GM12874 (cell line): ENCODE measurements around the gene CTSZ.

ENCODE experiments used
- CTCF ChIP-seq: IDR thresholded peaks from 2 replicates; pipeline ENCODE4 v1.5.1; 2011; ENCODE audit warnings: low read depth, mild to moderate bottlenecking, control low read depth, low read length, moderate library complexity; ENCODE audit not compliant: insufficient read depth

Gene CTSZ

GRCh38 chr20:58986286-58986967, 20.6 kb downstream of the CTSZ start:
- no peak for TF ChIP-seq CTCF

- no peak for TF ChIP-seq CTCF
These were observed 21.4 kb downstream of the CTSZ start for GRCh38 chr20:58985656-58986055.

GRCh38 chr20:58984691-58985090, 22.4 kb downstream of the CTSZ start:
- no peak for TF ChIP-seq CTCF

- TF ChIP-seq CTCF: no peak
These were observed 24.5 kb downstream of the CTSZ start for GRCh38 chr20:58982406-58983114.

GRCh38 chr20:58981628-58982364, 25.3 kb downstream of the CTSZ start:
- TF ChIP-seq CTCF: no peak

- TF ChIP-seq CTCF: no peak
These were observed 26.1 kb downstream of the CTSZ start, which contains the start of gene NELFCD for GRCh38 chr20:58980711-58981627. NELFCD (plus strand) TSS chr20:58981256; CDS start chr20:58981310, 54 bp downstream.
